HepG2 (cell line): ENCODE data around the gene GPR25.
"Not testable (repeated sequence)": the region's sequence is repeated elsewhere in the genome, so short reads cannot be mapped to it uniquely, and the experiment has no call there.

Experiments used
- MYC ChIP-seq: sonication (generic); formaldehyde crosslinking; IDR thresholded peaks from 2 replicates; pipeline ENCODE4 v1.9.0; 2021; ENCODE audit warnings: missing genetic modification reagents, borderline replicate concordance
- NFE2L2 ChIP-seq: fragments of 150-350 bp; IDR thresholded peaks from 2 replicates; pipeline ENCODE4 v1.6.1; 2014; ENCODE audit warnings: low read length
- POLR2A ChIP-seq, 2 experiments: IDR thresholded peaks; 2 replicates each; pipeline ENCODE4 v1.6.1; 2011; ENCODE audit warnings: low read depth in 2 of 2, low read length in 2 of 2, mild to moderate bottlenecking in 1 of 2, moderate library complexity in 1 of 2; ENCODE audit not compliant: insufficient read depth in 1 of 2
- SMARCC2 ChIP-seq: fragments of 450-650 bp; IDR thresholded peaks from 2 replicates; pipeline ENCODE4 v1.6.1; 2017; ENCODE audit warnings: antibody characterized with exemption, mild to moderate bottlenecking
- YY1 ChIP-seq: IDR thresholded peaks from 2 replicates; pipeline ENCODE4 v1.6.1; 2011; ENCODE audit warnings: low read length, low read depth, moderate library complexity, mild to moderate bottlenecking; ENCODE audit not compliant: insufficient read depth, insufficient replicate concordance
- ZBTB7A ChIP-seq: sonication (generic); formaldehyde crosslinking; IDR thresholded peaks from 2 replicates; pipeline ENCODE4 v1.8.0; 2022; ENCODE audit warnings: mild to moderate bottlenecking, missing genetic modification reagents
- ZNF121 ChIP-seq: sonication (generic); formaldehyde crosslinking; IDR thresholded peaks from 2 replicates; pipeline ENCODE4 v1.5.0; 2020; ENCODE audit warnings: mild to moderate bottlenecking, missing genetic modification reagents
- ZNF3 ChIP-seq: IDR thresholded peaks from 2 replicates; pipeline ENCODE4 v1.7.0; 2017; ENCODE audit warnings: inconsistent platforms
- TF ChIP-seq, protein P1 (sequence below): sonication (generic); formaldehyde crosslinking; IDR thresholded peaks from 2 replicates; pipeline ENCODE4 v1.5.0; 2020; ENCODE audit warnings: missing genetic modification reagents, mild to moderate bottlenecking, borderline replicate concordance
- TF ChIP-seq, protein P2 (sequence below): IDR thresholded peaks from 2 replicates; pipeline ENCODE4 v1.6.1; 2016; ENCODE audit warnings: low read depth
- TF ChIP-seq, protein P3 (sequence below): sonication (generic); formaldehyde crosslinking; IDR thresholded peaks from 2 replicates; pipeline ENCODE4 v1.4.0; 2020; ENCODE audit warnings: missing genetic modification reagents
- TF ChIP-seq, protein P4 (sequence below): sonication (generic); formaldehyde crosslinking; IDR thresholded peaks from 2 replicates; pipeline ENCODE4 v1.4.0; 2020; ENCODE audit warnings: missing genetic modification reagents, mild to moderate bottlenecking, borderline replicate concordance

DNA sequence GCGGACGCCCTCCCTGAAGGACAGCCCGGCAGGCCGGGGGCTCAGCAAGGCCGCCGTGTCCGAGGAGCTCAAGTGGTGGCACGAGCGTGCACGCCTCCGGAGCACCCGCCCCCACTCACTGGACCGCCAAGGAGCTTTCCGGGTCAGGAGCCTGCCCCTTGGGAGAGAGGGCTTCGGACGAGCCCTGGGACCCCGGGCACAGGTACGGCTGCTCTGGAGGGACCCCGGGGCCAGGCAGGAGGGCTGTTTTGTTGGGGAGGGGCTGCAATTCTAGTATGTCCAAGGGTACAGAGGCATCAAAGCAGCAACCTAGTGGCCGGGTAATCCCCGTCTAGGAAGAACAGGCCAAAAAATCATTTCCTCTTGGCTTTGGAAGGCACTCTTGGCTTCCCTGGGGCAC is 39.2 kb downstream of the GPR25 start:
- TF ChIP-seq SMARCC2; ZNF3; MYC (CRISPR knock-in tag); YY1; NFE2L2; ZBTB7A; POLR2A (IDR thresholded peaks at IDR 0.05; ENCODE audit: insufficient read depth in 1 of 2, low read depth in 2 of 2, low read length in 2 of 2); ZNF121 (CRISPR knock-in tag): not testable (repeated sequence)
- TF ChIP-seq, protein P1, sequence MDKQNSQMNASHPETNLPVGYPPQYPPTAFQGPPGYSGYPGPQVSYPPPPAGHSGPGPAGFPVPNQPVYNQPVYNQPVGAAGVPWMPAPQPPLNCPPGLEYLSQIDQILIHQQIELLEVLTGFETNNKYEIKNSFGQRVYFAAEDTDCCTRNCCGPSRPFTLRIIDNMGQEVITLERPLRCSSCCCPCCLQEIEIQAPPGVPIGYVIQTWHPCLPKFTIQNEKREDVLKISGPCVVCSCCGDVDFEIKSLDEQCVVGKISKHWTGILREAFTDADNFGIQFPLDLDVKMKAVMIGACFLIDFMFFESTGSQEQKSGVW (CRISPR knock-in tag), result not testable (repeated sequence)
- TF ChIP-seq, protein P2, sequence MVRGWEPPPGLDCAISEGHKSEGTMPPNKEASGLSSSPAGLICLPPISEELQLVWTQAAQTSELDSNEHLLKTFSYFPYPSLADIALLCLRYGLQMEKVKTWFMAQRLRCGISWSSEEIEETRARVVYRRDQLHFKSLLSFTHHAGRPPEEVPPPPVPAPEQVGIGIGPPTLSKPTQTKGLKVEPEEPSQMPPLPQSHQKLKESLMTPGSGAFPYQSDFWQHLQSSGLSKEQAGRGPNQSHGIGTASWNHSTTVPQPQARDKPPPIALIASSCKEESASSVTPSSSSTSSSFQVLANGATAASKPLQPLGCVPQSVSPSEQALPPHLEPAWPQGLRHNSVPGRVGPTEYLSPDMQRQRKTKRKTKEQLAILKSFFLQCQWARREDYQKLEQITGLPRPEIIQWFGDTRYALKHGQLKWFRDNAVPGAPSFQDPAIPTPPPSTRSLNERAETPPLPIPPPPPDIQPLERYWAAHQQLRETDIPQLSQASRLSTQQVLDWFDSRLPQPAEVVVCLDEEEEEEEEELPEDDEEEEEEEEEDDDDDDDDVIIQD, result not testable (repeated sequence)
- TF ChIP-seq, protein P3, sequence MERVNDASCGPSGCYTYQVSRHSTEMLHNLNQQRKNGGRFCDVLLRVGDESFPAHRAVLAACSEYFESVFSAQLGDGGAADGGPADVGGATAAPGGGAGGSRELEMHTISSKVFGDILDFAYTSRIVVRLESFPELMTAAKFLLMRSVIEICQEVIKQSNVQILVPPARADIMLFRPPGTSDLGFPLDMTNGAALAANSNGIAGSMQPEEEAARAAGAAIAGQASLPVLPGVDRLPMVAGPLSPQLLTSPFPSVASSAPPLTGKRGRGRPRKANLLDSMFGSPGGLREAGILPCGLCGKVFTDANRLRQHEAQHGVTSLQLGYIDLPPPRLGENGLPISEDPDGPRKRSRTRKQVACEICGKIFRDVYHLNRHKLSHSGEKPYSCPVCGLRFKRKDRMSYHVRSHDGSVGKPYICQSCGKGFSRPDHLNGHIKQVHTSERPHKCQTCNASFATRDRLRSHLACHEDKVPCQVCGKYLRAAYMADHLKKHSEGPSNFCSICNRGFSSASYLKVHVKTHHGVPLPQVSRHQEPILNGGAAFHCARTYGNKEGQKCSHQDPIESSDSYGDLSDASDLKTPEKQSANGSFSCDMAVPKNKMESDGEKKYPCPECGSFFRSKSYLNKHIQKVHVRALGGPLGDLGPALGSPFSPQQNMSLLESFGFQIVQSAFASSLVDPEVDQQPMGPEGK (CRISPR knock-in tag), result not testable (repeated sequence)
- TF ChIP-seq, protein P4, sequence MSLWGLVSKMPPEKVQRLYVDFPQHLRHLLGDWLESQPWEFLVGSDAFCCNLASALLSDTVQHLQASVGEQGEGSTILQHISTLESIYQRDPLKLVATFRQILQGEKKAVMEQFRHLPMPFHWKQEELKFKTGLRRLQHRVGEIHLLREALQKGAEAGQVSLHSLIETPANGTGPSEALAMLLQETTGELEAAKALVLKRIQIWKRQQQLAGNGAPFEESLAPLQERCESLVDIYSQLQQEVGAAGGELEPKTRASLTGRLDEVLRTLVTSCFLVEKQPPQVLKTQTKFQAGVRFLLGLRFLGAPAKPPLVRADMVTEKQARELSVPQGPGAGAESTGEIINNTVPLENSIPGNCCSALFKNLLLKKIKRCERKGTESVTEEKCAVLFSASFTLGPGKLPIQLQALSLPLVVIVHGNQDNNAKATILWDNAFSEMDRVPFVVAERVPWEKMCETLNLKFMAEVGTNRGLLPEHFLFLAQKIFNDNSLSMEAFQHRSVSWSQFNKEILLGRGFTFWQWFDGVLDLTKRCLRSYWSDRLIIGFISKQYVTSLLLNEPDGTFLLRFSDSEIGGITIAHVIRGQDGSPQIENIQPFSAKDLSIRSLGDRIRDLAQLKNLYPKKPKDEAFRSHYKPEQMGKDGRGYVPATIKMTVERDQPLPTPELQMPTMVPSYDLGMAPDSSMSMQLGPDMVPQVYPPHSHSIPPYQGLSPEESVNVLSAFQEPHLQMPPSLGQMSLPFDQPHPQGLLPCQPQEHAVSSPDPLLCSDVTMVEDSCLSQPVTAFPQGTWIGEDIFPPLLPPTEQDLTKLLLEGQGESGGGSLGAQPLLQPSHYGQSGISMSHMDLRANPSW (CRISPR knock-in tag), result not testable (repeated sequence)
